ENCODE results near the gene RHEX. TPM values are rescaled to one million over a fixed set of nuclear protein-coding genes. Genes with fewer than 3 reads are reported as not detected.
"Not testable (repeated sequence)": the region's sequence is repeated elsewhere in the genome, so short reads cannot be mapped to it uniquely, and the experiment has no call there.

Gene RHEX
- total RNA-seq, 1 donor from 2014 or later: 11.3 TPM

DNA sequence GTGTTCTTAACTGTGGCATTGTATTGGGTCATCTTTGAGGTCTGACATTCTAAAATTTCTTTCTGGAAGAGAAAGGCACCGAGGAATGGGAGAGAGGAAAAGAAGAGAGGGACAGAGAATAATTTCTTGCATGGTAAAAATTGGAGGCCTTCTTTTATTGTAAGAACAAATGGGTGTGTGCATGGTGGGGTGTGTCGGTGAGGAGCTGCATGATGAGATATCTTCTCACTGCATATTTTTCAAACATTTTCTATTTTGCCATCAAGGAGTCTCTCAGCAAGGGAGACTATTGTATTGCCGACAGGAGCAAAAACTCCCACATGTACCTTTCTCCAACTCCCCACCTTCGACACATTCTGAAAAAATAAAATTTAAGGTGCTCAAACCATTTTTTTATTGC lies 22.8 kb upstream of the RHEX start:
- DNase-seq (ENCODE audit: low spot score): no peak

DNA sequence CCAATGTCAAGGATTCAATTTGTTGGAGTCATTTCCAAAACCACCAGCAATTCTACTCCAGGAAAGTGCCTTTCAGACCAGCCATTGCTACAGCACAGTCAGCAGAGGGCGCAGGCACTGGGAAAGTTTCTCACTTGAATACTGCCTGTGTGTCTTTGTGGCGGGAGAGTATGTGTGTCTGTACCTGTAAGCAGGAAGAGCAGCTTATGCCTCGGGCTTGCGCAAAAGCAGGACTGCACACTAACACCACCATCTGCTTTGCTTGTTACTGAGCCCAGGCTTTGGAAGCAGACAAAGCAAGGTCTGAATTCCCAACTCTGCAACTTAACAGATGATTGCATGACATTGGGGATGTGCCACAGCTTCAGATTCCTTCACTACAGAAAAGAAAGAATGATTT lies 22.3 kb upstream of the RHEX start:
- DNase-seq (ENCODE audit: low spot score): peak; percentile 74

DNA sequence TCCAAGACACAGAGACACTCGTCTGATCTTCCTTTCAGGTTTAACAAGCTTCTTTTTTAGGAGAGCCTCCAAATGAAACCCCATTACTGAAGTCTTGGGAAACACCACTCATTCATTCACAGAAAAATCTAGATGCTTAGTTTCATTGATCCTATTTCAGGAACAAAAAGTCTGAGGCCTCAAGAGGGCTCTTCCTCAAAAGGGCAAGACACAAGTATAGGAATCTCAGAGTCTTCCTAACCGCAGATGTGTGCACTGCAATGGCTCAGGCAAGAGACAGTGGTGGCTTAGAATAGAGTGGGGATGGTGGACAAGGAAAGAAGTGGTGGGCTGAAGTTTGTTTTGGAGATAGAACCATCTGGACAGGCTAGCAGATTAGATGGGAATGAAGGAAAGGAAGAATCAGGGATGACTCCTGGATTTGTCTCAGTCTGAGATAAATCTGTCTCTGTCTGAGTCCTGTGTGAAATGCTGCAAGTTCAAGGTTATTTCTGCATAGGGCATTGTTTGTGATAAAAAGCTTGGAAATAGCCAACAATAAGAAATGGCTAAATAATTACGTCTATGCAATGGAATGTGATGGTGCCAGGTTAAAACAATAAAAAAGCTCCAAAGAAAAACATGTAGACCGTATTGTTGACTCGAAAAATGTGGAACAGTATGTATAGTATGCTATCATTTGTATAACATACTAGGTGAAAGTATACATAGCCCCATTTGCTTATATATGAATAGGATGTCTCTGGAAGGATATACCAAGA lies 20.4 kb upstream of the RHEX start:
- DNase-seq (ENCODE audit: low spot score): no peak

DNA sequence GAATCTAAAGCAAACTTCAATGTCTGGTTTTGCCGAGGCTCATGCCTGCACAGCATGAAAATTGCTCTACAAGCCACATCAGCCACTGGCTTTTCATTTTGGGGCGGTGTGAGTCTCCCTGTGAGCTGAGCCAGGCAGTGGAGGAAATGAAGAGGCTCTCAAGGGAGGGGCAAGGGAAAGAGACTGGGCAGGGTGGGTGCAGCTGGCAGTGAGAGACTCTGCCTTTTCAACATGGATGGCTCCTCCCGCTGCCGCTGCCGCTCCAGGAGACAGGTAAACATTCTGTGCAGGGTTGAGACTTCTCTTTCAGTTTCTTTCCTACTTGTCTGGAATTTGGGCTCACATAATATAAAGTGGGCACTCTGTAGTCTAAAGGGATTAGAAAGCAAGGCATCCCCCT lies 17.9 kb upstream of the RHEX start:
- no peak for DNase-seq (ENCODE audit: low spot score)

DNA sequence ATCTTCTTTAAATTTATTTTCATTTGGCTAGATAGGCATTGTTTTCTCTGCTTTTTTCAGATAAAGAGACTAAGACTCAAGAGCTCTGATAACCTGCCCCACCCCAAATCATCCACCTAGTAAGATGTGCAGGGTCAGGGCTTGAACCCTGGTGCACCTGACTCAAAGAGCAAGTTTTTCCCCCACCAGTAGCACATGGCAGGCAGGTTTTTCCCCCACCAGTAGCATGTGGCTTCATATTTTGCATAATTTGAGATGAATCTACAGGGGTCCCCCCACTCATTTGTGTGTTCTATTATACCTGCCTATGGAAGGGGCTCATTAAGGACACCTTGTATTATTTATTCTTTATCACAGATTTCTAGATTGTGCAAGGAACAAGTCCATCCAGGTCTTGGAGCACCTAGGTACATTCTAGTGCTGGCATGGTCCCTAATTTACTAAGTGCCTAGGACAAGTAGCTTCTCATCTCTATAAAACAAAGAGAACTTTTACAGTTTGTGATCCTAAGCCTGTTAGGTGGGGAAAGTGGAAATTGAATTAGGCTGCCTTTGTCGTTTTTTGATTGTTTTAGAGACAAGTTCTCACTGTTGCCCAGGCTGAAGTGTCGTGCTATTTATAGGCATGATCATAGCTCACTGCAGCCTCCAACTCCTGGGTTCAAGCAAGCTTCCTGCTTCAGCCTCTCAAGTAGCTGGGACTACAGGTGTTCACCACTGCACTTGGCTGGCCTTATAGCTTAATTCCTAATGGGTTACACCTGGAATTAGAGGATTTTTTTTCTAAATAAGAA lies 16.1 kb upstream of the RHEX start:
- DNase-seq (ENCODE audit: low spot score): no peak

DNA sequence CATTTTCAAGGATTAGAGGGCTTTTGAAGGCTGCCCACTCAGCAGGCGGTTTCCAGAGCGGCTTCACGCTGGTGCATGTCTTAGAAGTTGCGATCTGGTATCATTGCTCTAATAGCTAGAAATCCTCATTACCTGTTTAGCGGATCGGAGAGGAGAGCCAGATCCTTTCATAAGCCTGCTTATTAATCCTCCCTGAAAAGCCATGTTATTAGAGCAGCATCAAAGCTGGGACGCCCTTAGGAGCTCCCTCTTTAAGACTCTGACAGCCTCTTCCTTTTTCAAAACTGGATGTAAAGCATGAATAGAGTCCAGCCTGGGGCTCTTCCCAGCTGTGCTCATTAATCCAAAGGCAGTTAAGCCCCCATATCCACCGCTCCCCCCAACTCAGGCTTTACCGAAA lies 15.4 kb upstream of the RHEX start:
- no peak for DNase-seq (ENCODE audit: low spot score)

DNA sequence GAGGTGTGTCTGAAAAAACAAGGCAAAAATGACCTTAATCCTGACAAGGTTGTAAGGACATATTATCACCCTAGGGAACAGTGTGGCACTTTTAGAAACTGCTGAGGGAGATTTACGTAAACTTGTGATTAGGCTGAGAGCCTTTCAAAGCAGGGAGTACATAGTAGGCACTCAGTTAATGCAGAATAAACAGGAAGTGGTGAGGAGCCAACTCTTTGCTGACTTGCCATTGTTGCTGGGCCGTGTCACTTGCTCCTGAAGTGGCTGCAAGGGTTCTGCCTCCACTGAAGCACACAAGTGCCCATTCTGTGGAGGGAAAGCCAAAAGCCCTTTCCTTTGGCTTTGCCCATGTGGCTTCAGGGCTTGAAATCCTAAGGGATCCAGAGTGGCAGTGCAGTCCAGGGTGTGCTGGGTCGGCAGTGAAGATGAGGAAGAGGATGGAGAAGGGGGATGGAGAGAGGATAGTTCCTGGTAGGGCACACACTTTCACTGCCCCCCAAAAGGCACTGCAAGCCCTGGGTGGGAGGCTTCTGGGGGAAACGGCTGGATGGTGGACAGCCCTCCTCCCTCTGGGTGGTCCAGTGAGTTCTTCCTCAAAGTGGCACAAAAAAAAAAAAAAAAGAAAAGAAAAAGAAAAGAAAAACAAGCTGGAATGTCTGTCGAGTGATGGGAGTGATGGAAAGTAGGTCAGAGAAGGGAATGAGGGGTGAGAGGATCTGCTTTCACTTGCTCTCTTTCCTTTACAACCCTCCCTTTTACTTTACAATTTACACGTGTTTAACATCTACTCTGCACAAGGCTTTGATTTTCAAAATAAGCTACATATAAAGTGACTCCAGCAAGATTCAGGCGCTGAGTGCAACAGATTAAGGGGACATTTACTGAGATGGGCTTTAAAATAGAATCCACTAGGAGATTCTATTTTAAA lies 13.7 kb upstream of the RHEX start:
- DNase-seq (ENCODE audit: low spot score): no peak

DNA sequence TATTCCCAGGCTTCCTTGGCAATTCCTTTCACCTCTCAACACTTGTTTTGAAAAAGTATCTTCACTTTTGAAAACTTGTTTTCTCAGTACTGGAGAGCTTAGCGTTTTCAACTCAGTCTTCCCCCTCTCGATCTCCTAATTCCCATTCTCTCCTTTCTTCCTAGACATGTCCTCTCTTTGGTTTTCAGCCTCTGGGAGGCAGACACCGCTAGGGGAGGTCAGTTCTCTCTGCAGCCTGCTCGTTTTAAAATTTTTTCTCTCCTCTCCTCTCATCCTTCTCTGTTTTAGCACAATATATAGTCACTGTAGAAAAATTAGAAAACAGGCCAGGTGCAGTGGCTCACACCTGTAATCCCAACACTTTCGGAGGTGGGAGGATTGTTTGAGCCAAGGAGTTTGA lies 12.6 kb upstream of the RHEX start:
- DNase-seq (ENCODE audit: low spot score): no peak

DNA sequence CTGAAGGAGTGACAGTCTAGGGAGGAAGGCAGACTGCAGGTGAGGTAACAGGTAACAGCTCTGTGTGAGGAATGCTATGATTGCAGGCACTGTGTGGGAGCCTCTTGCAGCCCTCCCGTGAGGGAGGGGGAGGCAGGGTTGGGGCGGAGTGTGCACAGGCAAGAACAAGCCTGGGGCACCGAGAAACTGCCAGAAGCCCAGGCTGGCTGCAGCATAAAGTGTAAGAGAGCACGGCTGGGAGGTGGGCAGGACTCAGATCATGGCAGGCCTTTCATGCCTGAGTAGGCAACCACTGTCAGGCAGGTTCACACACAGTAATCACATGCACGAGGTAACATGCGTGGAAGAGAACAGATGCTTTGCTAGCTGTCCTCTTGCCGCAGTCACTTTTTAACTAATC lies 11.3 kb upstream of the RHEX start:
- no peak for DNase-seq (ENCODE audit: low spot score)

DNA sequence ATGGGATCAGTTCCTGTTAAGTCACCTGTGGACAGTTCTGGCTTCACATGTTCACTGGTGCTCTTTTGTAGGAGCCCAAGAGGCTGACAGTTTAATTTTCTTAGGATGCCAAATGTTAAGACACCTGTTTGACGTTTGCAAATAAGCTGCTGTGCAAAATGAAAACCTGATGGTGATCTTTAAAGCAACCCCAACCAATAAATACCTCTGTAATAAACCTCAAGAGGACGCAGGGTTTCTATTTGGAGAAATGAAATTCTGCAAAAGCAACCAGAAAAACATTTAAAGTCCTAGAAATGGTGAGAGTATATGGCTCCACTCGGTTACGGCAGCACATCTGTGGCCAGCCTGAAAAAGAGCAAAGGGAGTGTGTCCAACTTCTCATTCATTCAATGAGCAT lies 5.7 kb upstream of the RHEX start:
- no peak for DNase-seq (ENCODE audit: low spot score)

DNA sequence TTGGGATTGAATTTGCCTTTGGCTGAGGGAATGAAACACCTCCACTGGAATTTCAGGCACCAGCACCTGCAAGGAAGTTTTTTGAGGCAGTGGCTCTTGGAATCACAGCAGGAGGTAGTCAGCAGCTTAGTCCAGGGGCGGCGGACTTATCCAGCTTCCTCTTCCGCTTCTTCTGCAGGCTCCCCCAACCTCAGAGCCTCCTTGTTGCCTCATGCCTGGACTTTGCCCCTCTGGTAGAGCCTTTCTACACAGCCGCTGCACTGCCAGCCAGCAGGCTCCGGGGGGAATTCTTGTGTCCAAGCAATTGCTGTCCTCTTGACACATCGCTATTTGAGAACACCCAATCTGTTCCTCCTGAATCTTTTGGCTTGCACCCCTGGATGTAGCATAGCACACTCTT lies 4.4 kb upstream of the RHEX start:
- DNase-seq (ENCODE audit: low spot score): peak; percentile 89

DNA sequence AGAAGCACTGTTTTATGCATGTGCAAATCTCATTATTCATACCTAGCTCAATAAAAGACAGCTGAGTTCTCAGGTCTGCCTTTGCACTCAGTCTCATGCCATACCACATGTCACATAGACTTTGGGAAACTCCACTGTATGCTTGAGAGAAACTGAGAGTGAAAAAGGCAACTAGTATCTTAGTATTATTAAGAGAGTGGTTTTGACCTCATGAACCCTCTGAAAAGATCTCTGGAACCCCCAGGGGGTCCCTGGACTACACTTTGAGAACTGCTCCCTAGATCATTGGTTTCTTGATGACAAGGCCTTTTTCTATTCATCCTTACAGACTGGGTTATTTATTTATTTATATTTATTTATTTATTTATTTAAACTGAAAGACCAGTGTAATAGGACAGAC lies 3.7 kb upstream of the RHEX start:
- DNase-seq (ENCODE audit: low spot score): no peak

DNA sequence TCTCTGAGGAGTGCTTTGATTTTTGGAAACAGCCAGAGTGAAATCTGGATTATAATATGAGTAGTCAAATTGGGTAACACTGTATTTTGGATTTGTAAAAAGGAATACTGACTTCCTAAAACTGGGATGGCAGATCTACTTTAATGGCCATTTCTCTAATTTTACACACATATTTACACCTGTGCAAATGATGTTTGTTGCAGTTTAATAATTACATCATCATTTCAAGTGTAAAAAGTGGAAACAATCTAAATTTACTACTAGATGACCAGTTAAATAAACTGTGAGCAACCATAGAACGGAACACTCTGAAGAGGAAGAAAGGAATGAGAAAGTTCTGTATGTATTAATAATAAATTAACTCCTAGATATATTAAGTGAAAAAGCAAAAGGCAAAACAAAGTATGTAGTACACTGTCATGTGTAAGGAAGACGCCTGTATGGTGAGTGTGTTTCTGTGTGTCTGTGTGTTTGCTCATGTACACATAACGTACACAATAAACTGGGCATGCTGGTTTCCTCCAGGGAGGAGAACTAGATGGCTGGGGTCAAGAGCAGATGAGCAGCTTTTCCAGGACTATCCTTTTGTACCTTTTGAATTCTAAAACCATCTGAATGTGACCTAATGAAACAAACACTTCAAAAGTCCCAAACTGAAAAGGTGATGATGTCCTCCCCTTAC lies 2.9 kb upstream of the RHEX start:
- no peak for DNase-seq (ENCODE audit: low spot score)

DNA sequence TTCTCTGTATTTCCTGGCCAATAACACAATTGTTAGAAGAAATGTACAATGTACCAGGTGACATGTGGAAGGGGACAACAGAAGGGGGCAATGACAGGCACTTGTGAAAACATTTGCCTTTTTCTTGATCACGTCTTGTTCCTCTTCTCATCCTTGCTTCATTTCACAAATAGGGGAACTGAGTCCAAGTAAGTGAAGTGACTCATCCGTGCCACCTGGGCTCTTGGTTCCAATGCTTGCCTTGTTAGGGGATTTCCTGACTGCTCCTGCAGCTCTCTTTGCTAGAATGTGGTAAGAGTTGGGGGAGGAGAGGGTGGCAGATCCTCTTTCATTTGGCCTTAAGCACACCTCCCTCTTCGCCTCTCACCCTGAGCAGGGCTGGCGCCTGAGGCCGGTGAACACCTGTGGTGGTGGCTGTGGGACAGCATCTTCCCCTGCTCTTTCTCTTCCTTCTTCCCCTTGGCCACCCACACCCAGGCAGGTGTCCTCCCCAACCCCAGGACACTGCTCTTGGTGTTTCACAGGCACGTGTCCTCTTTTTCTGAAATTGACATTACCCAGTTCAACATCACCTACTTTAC lies 2.2 kb upstream of the RHEX start:
- DNase-seq (ENCODE audit: low spot score): no peak

DNA sequence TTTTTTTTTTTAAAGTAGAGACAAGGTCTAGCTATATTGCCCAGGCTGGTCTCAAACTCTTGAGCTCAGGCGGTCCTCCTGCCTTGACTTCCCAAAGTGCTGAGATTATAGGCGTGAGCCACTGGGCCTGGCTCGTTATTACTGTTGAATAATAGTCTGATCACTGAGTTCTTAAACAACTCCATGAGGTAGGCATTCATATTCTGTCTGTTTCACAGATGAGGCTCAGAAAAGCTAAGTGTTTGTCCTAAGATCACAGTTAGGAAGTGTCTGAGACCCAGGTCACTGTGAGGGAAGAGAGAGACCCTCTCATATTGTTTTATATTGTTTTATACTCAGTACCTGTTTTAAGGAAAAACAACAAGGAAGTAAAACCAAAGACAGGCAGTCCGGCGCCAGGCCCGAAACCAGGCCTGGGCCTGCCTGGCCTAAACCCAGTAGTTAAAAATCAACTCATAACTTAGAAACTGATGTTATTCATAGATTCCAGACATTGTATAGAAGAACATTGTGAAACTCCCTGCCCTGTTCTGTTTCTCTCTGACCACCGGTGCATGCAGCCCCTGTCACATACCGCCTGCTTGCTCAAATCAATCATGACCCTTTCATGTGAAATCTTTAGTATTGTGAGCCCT lies 625 bp upstream of the RHEX start:
- DNase-seq (ENCODE audit: low spot score): not testable (repeated sequence)

DNA sequence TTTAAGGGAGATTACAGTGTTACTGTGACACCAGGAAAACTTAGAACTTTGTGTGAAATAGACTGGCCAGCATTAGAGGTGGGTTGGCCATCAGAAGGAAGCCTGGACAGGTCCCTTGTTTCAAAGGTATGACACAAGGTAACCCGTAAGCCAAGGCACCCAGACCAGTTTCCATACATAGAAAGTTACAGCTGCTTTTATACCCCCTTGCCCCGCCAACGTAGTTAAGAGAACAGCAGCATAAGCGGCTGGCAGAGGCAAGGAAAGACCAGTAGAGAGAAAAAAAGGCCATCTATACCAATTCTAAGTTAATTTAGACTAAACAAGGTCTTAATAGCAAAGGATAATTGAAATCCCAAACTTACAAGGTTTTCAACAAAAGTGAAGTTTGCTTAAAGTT lies 643 bp downstream of the RHEX start:
- not testable (repeated sequence) for DNase-seq (ENCODE audit: low spot score)

DNA sequence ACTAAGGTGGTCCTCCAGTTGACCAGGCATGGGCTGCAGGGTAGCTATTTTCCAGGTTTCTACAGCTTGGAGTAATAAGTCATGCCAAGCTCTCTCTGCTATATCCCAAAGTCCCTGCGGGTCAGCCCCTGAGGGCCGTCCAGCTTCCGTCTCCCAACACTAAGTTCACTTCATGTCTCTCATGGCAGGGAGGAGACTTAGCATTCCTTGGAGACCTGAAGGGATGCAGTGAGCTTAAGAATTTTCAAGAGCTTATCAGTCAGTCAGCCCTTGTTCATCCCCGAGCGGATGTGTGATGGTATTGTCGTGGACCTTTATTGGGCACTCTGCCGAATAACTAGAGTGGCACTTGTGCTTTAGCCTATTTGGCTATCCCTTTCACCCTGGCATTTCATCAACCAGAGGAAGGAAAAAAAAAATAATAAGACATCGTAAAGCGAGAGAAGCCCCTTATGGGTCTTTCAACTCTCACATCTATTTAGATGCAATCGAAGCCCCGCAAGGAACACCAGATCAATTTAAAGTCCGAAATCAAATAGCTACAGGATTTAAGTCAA lies 2.2 kb downstream of the RHEX start:
- DNase-seq (ENCODE audit: low spot score): not testable (repeated sequence)

DNA sequence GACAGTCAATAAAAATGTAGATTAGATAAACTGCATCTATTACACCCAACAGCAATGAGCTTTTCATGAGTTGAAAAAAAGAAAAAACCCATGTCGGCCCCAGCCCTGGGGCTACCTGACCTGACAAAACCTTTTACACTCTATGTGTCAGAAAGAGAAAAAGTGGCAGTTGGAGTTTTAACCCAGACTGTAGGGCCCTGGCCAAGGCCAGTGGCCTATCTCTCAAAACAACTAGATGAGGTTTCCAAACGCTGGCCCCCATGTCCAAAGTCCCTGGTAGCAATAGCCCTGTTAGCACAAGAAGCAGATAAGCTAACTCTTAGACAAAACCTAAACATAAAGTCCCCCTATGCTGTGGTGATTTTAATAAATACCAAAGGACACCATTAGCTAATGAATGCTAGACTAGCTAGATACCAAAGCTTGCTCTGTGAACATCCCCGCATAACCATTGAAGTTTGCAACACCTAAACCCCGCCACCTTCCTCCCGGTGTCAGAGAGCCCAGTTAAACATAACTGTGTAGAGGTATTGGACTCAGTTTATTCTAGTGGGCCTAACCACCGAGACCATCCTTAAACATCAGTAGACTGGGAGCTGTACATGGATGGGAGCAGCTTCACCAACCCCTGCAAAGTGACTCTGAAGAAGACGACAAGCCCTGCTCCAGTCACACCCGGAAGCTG lies 2.8 kb downstream of the RHEX start:
- DNase-seq (ENCODE audit: low spot score): not testable (repeated sequence)

DNA sequence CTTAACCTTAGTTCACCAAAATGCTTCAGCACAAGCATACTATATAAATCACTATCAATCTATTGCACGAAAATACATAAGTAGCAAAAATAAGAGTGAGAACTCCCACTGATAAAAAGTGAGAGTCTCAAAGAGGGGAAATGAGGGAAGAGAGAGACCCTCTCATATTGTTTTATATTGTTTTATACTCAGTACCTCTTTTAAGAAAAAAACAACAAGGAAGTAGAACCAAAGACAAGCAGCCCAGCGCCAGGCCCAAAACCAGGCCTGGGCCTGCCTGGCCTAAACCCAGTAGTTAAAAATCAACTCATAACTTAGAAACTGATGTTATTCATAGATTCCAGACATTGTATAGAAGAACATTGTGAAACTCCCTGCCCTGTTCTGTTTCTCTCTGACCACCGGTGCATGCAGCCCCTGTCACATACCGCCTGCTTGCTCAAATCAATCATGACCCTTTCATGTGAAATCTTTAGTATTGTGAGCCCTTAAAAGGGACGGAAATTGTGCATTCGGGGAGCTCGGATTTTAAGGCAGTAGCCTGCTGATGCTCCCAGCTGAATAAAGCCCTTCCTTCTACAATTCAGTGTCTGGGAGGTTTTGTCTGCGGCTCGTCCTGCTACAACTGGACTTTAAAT lies 5.4 kb downstream of the RHEX start:
- not testable (repeated sequence) for DNase-seq (ENCODE audit: low spot score)
